ENCODE measurements around the gene CSPG5. TPM values are rescaled to one million over a fixed set of nuclear protein-coding genes. Genes with fewer than 3 reads are reported as not detected.

The CSPG5 gene
- polyA plus RNA-seq, 1 donor (not counting 4 experiments of a cell fraction or from before 2014, with no cell fraction given), result 0.14 TPM

DNA sequence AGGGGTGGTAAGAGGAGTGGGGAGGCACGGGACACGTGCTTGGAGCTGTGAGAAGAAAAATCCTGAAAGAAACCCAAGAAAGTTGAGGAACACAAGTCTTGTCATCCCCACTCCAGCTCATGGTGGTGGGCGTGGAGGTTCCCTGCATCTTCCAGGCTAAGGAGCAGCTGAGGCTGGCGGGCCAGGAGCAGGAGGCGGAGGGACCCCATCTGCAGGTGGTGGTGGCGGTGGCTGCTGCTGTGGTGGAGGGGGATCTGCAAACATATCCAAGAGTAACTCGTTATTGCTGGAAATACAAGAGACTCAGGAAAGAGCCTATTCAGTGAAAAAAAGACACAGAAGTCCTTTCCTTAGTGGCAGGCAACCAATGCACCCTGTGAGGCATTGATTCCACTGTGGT lies 9.4 kb upstream of the CSPG5 start:
- peaks cover 3% of the 10 kb centered on the region for H3K4me1 ChIP-seq (ENCODE audit: control insufficient read depth, extremely low read depth, insufficient read depth, low read length)
- peaks cover 21 to 29% of the 10 kb centered on the region in 2 experiments for H3K36me3 ChIP-seq (ENCODE audit: control insufficient read depth in 2 of 2, extremely low read depth in 1 of 2, insufficient read depth in 2 of 2, low read length in 2 of 2)
- no peak for TF ChIP-seq EZH2 (IDR thresholded peaks at IDR 0.05; ENCODE audit: low read length)
- TF ChIP-seq, protein P1, sequence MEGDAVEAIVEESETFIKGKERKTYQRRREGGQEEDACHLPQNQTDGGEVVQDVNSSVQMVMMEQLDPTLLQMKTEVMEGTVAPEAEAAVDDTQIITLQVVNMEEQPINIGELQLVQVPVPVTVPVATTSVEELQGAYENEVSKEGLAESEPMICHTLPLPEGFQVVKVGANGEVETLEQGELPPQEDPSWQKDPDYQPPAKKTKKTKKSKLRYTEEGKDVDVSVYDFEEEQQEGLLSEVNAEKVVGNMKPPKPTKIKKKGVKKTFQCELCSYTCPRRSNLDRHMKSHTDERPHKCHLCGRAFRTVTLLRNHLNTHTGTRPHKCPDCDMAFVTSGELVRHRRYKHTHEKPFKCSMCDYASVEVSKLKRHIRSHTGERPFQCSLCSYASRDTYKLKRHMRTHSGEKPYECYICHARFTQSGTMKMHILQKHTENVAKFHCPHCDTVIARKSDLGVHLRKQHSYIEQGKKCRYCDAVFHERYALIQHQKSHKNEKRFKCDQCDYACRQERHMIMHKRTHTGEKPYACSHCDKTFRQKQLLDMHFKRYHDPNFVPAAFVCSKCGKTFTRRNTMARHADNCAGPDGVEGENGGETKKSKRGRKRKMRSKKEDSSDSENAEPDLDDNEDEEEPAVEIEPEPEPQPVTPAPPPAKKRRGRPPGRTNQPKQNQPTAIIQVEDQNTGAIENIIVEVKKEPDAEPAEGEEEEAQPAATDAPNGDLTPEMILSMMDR (optimal IDR thresholded peaks at IDR 0.05 in 1 of 3, IDR thresholded peaks at IDR 0.05 in 1 of 3, conservative IDR thresholded peaks at IDR 0.05 in 1 of 3; ENCODE audit: extremely low read depth in 1 of 3, insufficient read depth in 2 of 3, low read length in 3 of 3), result no peak

DNA sequence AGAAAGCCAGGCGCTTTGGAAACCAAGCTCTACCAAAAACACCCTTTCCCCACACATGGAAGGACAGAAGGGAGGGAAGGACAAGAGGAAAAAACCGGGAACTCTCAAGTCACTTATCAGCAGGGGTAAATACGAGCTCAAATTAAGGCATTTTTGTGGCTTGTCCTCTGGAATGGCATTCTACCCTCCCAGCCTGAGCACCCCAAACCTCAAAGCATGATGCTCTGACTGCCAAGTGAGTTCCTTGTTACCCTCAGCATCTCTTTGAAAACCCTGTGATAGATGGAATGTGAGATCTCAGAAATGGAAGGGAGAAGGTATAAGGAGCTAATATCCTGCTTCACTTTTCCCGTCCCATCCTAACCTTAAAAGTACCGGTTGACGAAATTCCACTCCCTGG lies 8.1 kb upstream of the CSPG5 start:
- DNase-seq (ENCODE audit: low read depth, low spot score) (no peak), FAIRE-seq (no peak)
- H3K9me1 ChIP-seq (ENCODE audit: control insufficient read depth, extremely low read depth, insufficient read depth, low read length), result no peaks in the 10 kb centered on the region
- no peaks in the 10 kb centered on the region for H3K9me3 ChIP-seq (ENCODE audit: control insufficient read depth, low read depth, low read length)
- H3K4me2 ChIP-seq (ENCODE audit: control insufficient read depth, extremely low read depth, insufficient read depth, low read depth, low read length), result no peak overlapping the region
- dilution Hi-C loops (cut with MboI; ENCODE audit: extremely low pct_ligation_motif_present, low sequenced_read_pairs), result no loop called here
- no peak overlapping the region for H3K4me3 ChIP-seq (ENCODE audit: control insufficient read depth in 2 of 3, extremely low read depth in 1 of 3, insufficient read depth in 2 of 3, low read depth in 1 of 3, low read length in 3 of 3)
- H2AFZ ChIP-seq (ENCODE audit: control insufficient read depth, low read length), result no peak overlapping the region
- no peaks in the 10 kb centered on the region for H3K27me3 ChIP-seq (ENCODE audit: control insufficient read depth, extremely low read depth, insufficient read depth, low read length)
- peaks cover 3% of the 10 kb centered on the region for H3K4me1 ChIP-seq (ENCODE audit: control insufficient read depth, extremely low read depth, insufficient read depth, low read length)
- H3K27ac ChIP-seq (ENCODE audit: control insufficient read depth, insufficient read depth, low read length), result no peak overlapping the region
- TF ChIP-seq, protein P1 (optimal IDR thresholded peaks at IDR 0.05 in 1 of 3, IDR thresholded peaks at IDR 0.05 in 1 of 3, conservative IDR thresholded peaks at IDR 0.05 in 1 of 3; ENCODE audit: extremely low read depth in 1 of 3, insufficient read depth in 2 of 3, low read length in 3 of 3), result no peak
- TF ChIP-seq EZH2 (IDR thresholded peaks at IDR 0.05; ENCODE audit: low read length), result no peak
- H4K20me1 ChIP-seq (ENCODE audit: control insufficient read depth, extremely low read depth, insufficient read depth, low read length), result no peaks in the 10 kb centered on the region
- no peaks in the 10 kb centered on the region for H3K79me2 ChIP-seq (ENCODE audit: control insufficient read depth, insufficient read depth, low read length)
- peaks cover 21 to 29% of the 10 kb centered on the region in 2 experiments for H3K36me3 ChIP-seq (ENCODE audit: control insufficient read depth in 2 of 2, extremely low read depth in 1 of 2, insufficient read depth in 2 of 2, low read length in 2 of 2)
- H3K9ac ChIP-seq (ENCODE audit: control insufficient read depth, extremely low read depth, insufficient read depth, low read length), result no peak overlapping the region

More for the DNA sequence above, 9.4 kb upstream of the CSPG5 start:
- H4K20me1 ChIP-seq (ENCODE audit: control insufficient read depth, extremely low read depth, insufficient read depth, low read length), result no peaks in the 10 kb centered on the region
- FAIRE-seq (no peak), DNase-seq (ENCODE audit: low read depth, low spot score) (no peak)
- H3K27me3 ChIP-seq (ENCODE audit: control insufficient read depth, extremely low read depth, insufficient read depth, low read length), result no peaks in the 10 kb centered on the region
- H3K4me3 ChIP-seq (ENCODE audit: control insufficient read depth in 2 of 3, extremely low read depth in 1 of 3, insufficient read depth in 2 of 3, low read depth in 1 of 3, low read length in 3 of 3), result no peak overlapping the region
- H3K27ac ChIP-seq (ENCODE audit: control insufficient read depth, insufficient read depth, low read length), result no peak overlapping the region
- no peak overlapping the region for H3K4me2 ChIP-seq (ENCODE audit: control insufficient read depth, extremely low read depth, insufficient read depth, low read depth, low read length)
- H3K9me1 ChIP-seq (ENCODE audit: control insufficient read depth, extremely low read depth, insufficient read depth, low read length), result no peaks in the 10 kb centered on the region
- H3K9ac ChIP-seq (ENCODE audit: control insufficient read depth, extremely low read depth, insufficient read depth, low read length), result no peak overlapping the region
- H3K9me3 ChIP-seq (ENCODE audit: control insufficient read depth, low read depth, low read length), result no peaks in the 10 kb centered on the region
- no peaks in the 10 kb centered on the region for H3K79me2 ChIP-seq (ENCODE audit: control insufficient read depth, insufficient read depth, low read length)
- dilution Hi-C loops (cut with MboI; ENCODE audit: extremely low pct_ligation_motif_present, low sequenced_read_pairs), result no loop called here
- H2AFZ ChIP-seq (ENCODE audit: control insufficient read depth, low read length), result no peak overlapping the region
